AG09309 (cell line): Measurements from ENCODE around the gene CHD5.

ENCODE experiments used
- DNase-seq: peaks from one replicate; pipeline ENCODE4 v3.0.0-alpha.2; 2010; ENCODE audit warnings: low read depth
- H3K4me3 ChIP-seq: 2 replicates; pipeline ENCODE4 v1.5.1; 2011; ENCODE audit warnings: mild to moderate bottlenecking, low read depth, low read length, moderate library complexity; ENCODE audit not compliant: control insufficient read depth
- TF ChIP-seq, protein P1 (sequence below): IDR thresholded peaks from 2 replicates; pipeline ENCODE4 v1.5.1; 2011; ENCODE audit warnings: mild to moderate bottlenecking, low read depth, low read length, inconsistent platforms; ENCODE audit not compliant: insufficient read depth, control insufficient read depth; ENCODE audit errors: missing control alignments

Gene CHD5

DNA sequence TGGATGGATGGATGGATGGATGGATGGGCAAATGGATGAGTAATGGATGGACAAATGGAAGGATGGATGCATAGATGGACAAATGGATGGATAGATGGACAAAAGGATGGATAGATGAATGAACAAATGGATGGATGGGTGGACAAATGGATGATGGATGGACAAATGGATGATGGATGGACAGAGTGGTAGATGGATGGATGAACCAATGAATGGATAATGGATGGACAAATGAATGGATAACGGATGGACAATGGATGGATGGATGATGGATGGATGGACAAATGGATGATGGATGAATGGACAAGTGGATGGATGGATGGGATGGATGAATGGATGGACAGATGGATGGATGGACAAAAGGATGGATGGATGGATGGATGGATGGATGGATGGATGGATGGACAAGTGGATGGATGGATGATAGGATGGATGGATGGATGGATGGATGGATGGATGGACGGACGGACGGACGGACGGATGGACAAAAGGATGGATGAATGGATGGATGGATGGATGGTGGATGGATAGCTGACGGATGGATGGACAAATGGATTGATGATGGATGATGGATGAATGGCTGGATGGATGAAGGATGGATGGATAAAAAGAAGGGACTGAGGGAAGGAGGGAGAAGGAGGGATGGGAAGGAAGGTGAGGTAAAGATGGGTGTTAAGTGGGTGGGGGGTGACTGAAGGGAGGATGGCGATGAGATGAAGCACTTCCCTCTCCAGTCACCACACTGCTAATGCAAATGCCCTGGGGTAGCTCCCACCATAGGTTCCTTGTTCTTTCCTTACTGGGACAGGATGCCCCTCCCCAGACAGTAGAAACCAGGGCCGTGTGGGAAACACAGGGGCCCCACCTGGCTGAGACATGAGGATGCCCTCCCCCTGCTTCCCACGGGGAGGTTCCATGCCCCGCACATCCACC is 29.8 kb downstream of the CHD5 start:
- DNase-seq = no peak
- H3K4me3 ChIP-seq = no peak overlapping the region
- TF ChIP-seq, protein P1, sequence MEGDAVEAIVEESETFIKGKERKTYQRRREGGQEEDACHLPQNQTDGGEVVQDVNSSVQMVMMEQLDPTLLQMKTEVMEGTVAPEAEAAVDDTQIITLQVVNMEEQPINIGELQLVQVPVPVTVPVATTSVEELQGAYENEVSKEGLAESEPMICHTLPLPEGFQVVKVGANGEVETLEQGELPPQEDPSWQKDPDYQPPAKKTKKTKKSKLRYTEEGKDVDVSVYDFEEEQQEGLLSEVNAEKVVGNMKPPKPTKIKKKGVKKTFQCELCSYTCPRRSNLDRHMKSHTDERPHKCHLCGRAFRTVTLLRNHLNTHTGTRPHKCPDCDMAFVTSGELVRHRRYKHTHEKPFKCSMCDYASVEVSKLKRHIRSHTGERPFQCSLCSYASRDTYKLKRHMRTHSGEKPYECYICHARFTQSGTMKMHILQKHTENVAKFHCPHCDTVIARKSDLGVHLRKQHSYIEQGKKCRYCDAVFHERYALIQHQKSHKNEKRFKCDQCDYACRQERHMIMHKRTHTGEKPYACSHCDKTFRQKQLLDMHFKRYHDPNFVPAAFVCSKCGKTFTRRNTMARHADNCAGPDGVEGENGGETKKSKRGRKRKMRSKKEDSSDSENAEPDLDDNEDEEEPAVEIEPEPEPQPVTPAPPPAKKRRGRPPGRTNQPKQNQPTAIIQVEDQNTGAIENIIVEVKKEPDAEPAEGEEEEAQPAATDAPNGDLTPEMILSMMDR = no peak

DNA sequence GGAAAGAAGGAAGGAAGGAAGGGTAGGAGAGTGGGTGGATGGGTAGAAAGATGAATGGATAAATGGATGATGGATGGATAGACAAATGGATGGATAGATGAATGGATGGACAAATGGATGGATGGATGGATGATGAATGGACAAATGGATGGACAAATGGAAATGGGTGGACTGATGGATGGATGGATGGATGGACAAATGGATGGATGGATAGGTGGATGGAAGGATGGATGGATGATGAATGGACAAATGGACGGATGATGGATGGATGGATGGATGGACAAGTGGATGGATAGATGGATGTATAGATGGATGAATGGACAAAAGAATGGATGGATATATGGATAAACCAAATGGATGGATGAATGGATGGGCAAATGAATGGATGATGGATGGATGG is 30.5 kb downstream of the CHD5 start:
- H3K4me3 ChIP-seq = no peak overlapping the region
- no peak for DNase-seq
- TF ChIP-seq, protein P1 = no peak

DNA sequence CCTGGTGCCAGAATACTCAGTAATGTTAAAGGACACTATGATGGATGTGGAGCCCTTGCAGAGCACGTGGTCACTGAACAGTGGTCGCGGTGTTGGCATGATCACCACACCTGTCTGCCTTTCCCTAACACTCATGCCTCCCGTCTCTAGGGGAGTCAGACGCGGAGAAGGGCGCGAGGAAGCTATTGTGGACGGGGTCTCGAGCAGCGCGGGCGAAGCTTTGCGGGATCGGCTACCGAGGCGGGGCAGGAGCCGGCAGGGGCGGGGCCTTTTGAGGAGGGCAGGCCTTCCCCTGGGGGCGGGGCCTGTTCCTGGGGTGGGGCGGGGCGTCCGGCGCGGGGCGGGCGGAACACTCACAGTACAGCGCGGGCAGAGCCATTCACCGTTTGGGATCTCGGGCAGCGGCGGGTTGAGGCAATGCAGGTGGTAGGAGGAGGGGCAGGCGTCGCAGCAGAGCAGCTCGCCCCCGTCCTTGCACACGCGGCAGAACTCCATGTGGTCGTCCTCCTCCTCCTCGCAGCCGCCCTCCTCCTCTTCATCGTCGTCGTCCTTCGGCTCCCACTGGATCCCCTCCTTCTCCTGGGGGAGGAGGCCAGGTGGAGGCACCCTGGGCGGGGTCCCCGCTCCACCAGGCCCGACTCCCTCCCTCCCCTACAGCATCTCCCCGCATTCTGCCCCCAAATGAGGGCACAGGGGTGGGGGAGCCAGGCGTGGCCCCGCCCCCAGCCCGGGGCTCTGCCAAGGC is 31.5 kb downstream of the CHD5 start:
- DNase-seq = no peak
- H3K4me3 ChIP-seq = no peak overlapping the region
- TF ChIP-seq, protein P1 = no peak

DNA sequence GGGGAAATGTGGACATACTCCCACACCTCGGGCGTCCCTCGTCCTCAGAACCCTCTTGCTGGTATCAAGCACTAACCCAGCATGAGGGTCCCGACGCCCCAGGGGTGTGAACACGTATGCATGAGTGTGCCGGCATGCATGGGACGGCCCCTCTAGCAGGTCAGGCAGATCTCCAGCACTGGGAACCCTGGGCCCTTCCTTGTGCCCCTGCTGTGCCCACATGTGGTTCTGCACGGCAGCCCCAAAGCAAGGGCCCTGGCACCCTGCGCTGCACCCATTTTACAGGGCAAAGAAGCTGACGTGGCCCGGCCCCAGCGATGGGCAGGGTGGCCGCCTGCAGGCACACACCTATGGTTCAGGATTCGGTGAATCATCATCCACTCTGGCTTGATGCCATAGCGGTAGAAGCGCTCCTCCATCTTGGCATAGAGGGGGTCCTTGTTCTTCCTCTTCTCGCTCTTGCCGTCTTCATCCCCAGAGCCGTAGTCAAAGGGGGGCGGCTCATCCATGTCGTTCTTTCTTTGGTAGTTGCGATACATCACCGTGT is 34.2 kb downstream of the CHD5 start:
- no peak overlapping the region for H3K4me3 ChIP-seq
- TF ChIP-seq, protein P1 = no peak
- no peak for DNase-seq

DNA sequence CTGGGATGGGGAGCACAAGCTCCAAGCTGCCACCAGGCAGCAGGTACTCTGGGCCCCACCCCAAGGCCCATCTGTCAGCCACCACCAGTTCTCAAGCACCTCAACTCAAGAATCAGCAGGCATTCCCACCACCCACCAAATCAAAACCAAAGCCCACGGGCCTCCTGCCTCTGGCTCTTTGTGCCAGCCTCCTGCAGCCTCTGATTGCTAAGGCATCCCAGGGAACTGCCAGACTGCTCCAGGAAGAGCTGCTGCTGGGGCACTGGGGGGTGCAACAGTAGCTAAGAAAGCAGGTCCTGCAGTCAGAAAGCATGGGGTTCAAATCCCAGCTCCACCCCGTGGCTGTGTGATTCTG is 34.7 kb downstream of the CHD5 start:
- H3K4me3 ChIP-seq = no peak overlapping the region
- no peak for DNase-seq
- TF ChIP-seq, protein P1 = no peak

DNA sequence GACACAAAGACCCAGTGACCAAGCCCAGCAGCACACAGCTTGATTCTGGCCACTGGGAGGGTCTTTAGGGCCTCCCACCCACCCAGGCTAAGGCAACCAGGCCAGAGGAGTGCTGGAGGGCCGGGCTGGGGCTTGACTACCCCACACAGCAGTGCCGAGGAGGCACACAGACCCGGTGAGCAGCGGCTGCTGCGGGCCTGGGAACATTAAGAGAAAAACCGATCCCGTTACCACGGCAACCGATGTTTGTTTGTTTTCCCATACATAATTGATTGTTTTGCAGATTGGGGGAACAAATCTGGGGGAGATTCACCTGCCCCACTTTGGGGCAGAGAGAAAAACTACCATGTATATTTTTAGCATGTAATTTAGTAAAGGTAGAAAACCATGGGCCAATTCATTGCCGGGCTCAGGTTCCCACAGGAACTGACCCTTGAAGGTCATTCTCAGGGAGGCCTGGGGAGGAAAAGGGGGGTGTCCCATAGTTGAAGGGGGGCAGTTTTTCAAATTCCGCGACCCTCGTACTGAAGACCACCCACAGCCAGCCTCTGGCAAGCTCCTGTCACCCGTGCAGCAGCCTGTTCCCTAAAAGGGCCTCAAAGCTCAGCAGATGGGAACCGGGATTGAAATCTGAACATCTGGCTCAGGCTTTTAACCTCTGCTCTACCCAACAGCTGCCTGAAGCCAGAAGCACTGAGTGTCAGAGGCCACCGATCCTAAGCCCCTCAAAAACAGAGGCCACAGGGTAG is 35.3 kb downstream of the CHD5 start:
- DNase-seq = no peak
- no peak overlapping the region for H3K4me3 ChIP-seq
- TF ChIP-seq, protein P1 = no peak
